SH-SY5Y (cell line): ENCODE results near the gene SERPINE3.

Experiments
- GATA2 ChIP-seq: IDR thresholded peaks from 2 replicates; pipeline ENCODE4 v1.6.1; 2011; ENCODE audit warnings: mild to moderate bottlenecking, low read depth, low read length
- GATA3 ChIP-seq: IDR thresholded peaks from 2 replicates; pipeline ENCODE4 v1.6.1; 2011; ENCODE audit warnings: low read depth, mild to moderate bottlenecking, low read length, moderate library complexity

Gene SERPINE3

GRCh38 chr13:51370811-51371210 is 31.3 kb downstream of the SERPINE3 start:
- TF ChIP-seq GATA2 (no peak), GATA3 (no peak)

DNA sequence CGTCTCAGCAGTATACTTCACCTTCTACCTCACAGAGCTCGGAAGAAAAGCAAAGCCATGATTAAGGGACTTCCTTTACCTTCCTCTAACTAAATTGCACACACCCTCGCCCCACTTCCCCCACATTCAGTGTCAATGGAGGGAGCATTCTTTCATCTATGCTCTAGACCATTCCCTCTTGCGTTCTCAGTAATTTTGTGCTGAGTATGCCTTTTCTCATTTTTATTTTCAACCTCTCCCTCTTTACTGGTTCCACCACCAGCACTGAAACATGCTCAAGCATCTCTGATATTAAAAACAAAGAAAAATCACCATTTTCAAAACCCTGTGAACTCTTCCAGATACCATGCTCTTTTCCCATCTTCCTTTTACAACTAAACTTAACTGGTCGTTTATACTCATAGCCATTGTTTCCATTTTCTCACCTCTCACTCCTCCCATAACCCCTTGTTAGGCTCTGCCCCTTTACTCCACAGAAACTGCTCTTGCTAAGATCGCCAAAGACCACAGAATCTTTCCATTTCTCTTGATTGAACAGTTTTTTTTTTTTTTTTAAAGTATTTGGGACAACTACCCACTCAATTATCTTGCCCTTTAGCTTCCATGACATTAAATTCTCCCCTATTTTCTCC is 32.4 kb downstream of the SERPINE3 start:
- TF ChIP-seq GATA2 (no peak), GATA3 (no peak)

DNA sequence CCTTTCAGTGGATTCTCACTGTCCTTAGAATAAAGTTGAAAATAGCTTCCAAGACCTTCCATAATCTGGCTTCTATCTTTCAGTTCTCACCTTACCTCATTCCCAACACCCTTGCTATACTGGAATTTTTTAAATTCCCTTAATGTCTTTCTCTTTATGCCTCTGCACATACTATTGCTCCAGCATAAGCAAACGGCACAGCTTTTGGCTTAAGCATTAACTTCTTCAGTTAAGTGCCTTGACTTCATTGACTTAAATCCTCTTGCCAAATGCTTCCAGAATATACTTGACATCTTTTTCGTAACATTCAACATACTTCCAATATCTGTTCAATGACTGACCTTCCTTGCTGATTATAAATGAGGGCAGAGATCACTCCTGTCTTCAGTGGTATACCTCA is 34.0 kb downstream of the SERPINE3 start:
- TF ChIP-seq GATA3 (no peak), GATA2 (no peak)

DNA sequence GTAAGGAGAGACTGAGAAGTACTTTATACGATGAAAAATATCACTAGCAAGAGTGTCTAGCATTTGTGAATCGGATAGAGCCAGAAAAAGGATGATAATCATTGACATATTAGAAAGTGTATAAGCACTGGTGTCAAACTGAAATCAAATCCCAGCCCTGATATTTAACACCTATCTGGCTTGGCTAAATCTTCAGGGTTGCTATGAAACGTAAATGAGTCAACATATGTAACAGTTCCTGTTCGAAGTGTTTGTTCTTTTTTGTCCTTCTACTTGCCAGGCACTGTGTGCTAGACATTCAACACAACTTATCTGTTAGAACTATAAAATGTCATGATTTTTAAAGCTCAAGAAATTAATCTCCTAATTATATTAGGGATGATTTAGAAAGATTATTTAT is 40.8 kb downstream of the SERPINE3 start:
- TF ChIP-seq GATA3: no peak
- TF ChIP-seq GATA2: no peak

- TF ChIP-seq GATA2: no peak
These were observed 45.6 kb downstream of the SERPINE3 start for GRCh38 chr13:51385114-51385513.

DNA sequence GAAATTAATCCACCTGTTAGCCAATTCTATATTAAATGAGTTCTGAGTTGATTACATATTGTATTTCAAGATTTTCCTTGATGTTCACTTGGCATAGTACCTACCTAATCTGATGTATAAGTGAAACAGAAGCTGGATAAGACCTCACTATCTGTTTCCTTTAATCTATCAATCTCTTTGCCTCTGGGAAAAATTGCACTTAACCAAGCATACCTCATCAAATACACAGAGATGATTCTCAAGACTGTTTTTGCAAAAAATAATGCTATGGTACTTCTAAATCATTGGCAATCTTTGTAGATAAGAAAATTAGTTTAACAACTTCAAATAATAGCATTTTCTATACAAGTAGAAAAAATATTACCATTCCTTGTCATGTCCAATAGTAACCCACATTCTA is 55.2 kb downstream of the SERPINE3 start:
- TF ChIP-seq GATA2: no peak
- TF ChIP-seq GATA3: peak; percentile 85

DNA sequence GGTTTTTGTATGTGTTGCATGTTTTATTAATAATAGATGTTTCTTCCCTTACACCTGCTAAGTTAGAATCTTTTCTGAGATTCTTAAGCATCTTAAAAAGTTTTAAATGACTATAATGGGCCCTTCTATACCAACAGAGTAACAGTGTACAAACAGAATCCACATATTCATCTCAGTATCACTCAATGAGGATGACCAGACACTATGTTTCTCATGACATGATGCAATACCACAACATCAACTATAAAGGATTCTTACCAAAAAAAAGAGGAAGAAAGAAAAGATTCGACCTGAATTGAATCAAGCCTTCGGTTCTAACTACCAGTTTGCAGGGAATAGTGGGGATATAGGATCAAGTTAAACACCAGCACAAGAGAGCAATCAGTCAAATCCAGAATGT is 56.9 kb downstream of the SERPINE3 start:
- TF ChIP-seq GATA2 (no peak), GATA3 (no peak)

DNA sequence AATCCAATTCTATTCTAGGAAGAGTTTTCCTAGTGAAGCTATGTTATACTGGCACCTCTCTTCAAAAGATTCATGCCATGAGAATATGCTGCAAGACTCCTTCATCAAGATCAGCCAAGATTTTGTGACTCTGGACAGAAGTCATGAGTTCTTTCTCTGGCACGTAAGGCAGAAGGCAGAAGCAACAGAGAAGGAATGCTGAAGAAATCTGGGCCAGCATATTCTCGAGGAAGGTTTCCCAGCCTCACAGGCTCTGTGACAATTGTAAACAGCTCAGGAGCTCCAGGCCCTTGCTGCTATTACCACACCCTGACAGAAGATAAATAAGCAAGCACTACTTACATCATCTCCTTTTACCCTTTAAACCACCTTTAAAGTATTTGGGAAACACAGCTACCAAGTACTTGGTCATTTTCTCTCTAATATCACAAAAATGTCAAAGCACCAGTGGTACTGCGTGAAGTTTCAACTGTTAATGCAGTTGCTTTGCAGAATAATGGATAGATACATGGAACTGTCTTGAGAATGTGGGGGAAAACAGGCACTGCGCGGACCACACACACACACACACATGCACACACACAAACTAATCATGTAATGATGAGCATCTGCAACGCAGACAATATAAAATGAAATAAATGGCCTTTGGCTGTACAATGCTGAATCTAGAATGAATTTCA is 57.9 kb downstream of the SERPINE3 start:
- no peak for TF ChIP-seq GATA3
- TF ChIP-seq GATA2: no peak

DNA sequence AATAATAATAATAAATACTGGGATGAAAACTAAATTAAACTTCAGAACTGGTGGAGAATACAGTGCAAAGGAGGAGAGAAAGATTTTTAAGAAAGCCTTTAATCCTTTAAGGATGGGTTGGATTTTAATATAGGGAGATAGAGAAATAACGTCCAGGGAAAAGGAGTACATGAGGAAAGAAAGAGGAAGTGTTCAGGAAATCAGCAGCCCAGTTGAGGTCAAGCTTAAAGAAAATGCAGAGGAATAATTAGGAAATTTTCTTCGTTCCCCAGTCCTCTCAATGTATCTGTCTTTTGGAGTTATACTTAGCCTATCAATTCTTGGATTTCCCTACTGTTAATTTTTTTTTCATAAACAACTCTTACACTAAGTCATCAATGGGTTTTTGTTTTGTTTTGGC is 65.7 kb downstream of the SERPINE3 start:
- TF ChIP-seq GATA2: no peak
- no peak for TF ChIP-seq GATA3

GRCh38 chr13:51412431-51412830 is 72.9 kb downstream of the SERPINE3 start:
- TF ChIP-seq GATA2 (no peak), GATA3 (no peak)
